Measurements from ENCODE around the gene CD70.

- TF ChIP-seq POLR2A (IDR thresholded peaks at IDR 0.05) (no peak), CTCF (IDR thresholded peaks at IDR 0.05) (no peak)
These were observed 11.3 kb downstream of the CD70 start for GRCh38 chr19:6579450-6580178.

All from uterus (tissue), 2 donors.